Measurements from ENCODE around the gene TRHDE.

- TF ChIP-seq CTCF (IDR thresholded peaks at IDR 0.05): no peak
- TF ChIP-seq POLR2A (IDR thresholded peaks at IDR 0.05): no peak
These were observed 5.2 kb downstream of the TRHDE start for GRCh38 chr12:72277415-72277814.

Measured in testis (tissue), 2 donors.